ENCODE data around the gene ANKRD13D. TPM values are rescaled to one million over a fixed set of nuclear protein-coding genes. Genes with fewer than 3 reads are reported as not detected.

ANKRD13D gene
- total RNA-seq, 2 experiments from 2014 or later: 185 to 207 TPM

- Mint-ChIP-seq H3K4me1 (peaks cover 33% of the 10 kb centered on the region), H3K9me3 (no peaks in the 10 kb centered on the region), H3K4me3 (peak overlapping the region; percentile 79), H3K27me3 (no peaks in the 10 kb centered on the region), H3K36me3 (peaks cover 18% of the 10 kb centered on the region), H3K27ac (peak overlapping the region; percentile 96)
- DNase-seq (peak; percentile 58), ATAC-seq (ENCODE audit: low read depth) (peak; percentile 30)
- POLR2A ChIA-PET: interaction anchor here (0.5 to 7.3 kb wide), 19 partner anchors 10 to 196 kb away, joined by 3 to 190 read pairs (median 5); partner anchors contain the start of genes AIP, GRK2, KDM2A and POLD4
Measured at GRCh38 chr11:67287355-67288197, 1.5 kb upstream of the ANKRD13D start.

GRCh38 chr11:67288198-67288451 lies 978 bp upstream of the ANKRD13D start:
- peaks cover 37% of the 10 kb centered on the region for H3K4me1 Mint-ChIP-seq
- POLR2A ChIA-PET: interaction anchor here (0.5 to 7.3 kb wide), 20 partner anchors 11 to 195 kb away, joined by 3 to 190 read pairs (median 4); partner anchors contain the start of genes AIP, GRK2, KDM2A and POLD4
- H3K4me3 Mint-ChIP-seq: peak overlapping the region; percentile 79
- H3K27ac Mint-ChIP-seq: peak overlapping the region; percentile 96
- DNase-seq: no peak
- H3K36me3 Mint-ChIP-seq: peaks cover 23% of the 10 kb centered on the region
- H3K27me3 Mint-ChIP-seq: no peaks in the 10 kb centered on the region
- no peak for ATAC-seq (ENCODE audit: low read depth)
- H3K9me3 Mint-ChIP-seq: no peaks in the 10 kb centered on the region

GRCh38 chr11:67288452-67289225 lies 464 bp upstream of the ANKRD13D start:
- no peaks in the 10 kb centered on the region for H3K9me3 Mint-ChIP-seq
- ATAC-seq (ENCODE audit: low read depth): peak; percentile 68
- peaks cover 40% of the 10 kb centered on the region for H3K4me1 Mint-ChIP-seq
- H3K27ac Mint-ChIP-seq: peak overlapping the region; percentile 96
- peak; percentile 96 for DNase-seq
- POLR2A ChIA-PET: interaction anchor here (0.5 to 7.3 kb wide), 26 partner anchors 10 to 195 kb away, joined by 3 to 190 read pairs (median 5); partner anchors contain the start of genes AIP, GRK2, KDM2A and POLD4
- no peaks in the 10 kb centered on the region for H3K27me3 Mint-ChIP-seq
- H3K36me3 Mint-ChIP-seq: peaks cover 25% of the 10 kb centered on the region
- H3K4me3 Mint-ChIP-seq: peak overlapping the region; percentile 79

- Mint-ChIP-seq H3K36me3 (peaks cover 32% of the 10 kb centered on the region), H3K27me3 (no peaks in the 10 kb centered on the region), H3K9me3 (no peaks in the 10 kb centered on the region), H3K4me3 (peak overlapping the region; percentile 95), H3K27ac (peak overlapping the region; percentile 96), H3K4me1 (peaks cover 45% of the 10 kb centered on the region)
- POLR2A ChIA-PET: interaction anchor here (1.1 to 7.3 kb wide), 11 partner anchors 9 to 148 kb away, joined by 3 to 190 read pairs (median 16); partner anchors contain the start of genes GRK2, POLD4, PTPRCAP and SSH3
- ATAC-seq (ENCODE audit: low read depth): no peak
- no peak for DNase-seq
Measured at GRCh38 chr11:67289651-67290479, 762 bp downstream of the ANKRD13D start.

GRCh38 chr11:67290801-67291200 lies 1.7 kb downstream of the ANKRD13D start:
- DNase-seq (no peak), ATAC-seq (ENCODE audit: low read depth) (no peak)
- Mint-ChIP-seq H3K27ac (peak overlapping the region; percentile 36), H3K4me3 (peak overlapping the region; percentile 95), H3K9me3 (no peaks in the 10 kb centered on the region), H3K36me3 (peaks cover 42% of the 10 kb centered on the region), H3K4me1 (peaks cover 41% of the 10 kb centered on the region), H3K27me3 (no peaks in the 10 kb centered on the region)
- POLR2A ChIA-PET: interaction anchor here (0.6 to 7.3 kb wide), 6 partner anchors 12 to 24 kb away, joined by 3 to 190 read pairs (median 36); partner anchors contain the start of genes GRK2 and SSH3

- Mint-ChIP-seq H3K27ac (no peak overlapping the region), H3K9me3 (peaks cover 6% of the 10 kb centered on the region), H3K4me3 (no peak overlapping the region), H3K36me3 (peaks cover 51% of the 10 kb centered on the region), H3K4me1 (peaks cover 39% of the 10 kb centered on the region), H3K27me3 (no peaks in the 10 kb centered on the region)
- DNase-seq (no peak), ATAC-seq (ENCODE audit: low read depth) (no peak)
- POLR2A ChIA-PET: interaction anchor here (1.0 to 7.3 kb wide), 4 partner anchors 11 to 25 kb away, joined by 4 to 179 read pairs (median 36); partner anchors contain the start of genes GRK2 and SSH3
Measured at GRCh38 chr11:67291481-67292381, 2.6 kb downstream of the ANKRD13D start.

- H3K4me1 Mint-ChIP-seq: peaks cover 30% of the 10 kb centered on the region
- DNase-seq (no peak), ATAC-seq (ENCODE audit: low read depth) (no peak)
- H3K27ac Mint-ChIP-seq: peak overlapping the region; percentile 26
- POLR2A ChIA-PET: interaction anchor here (0.6 to 1.7 kb wide), 4 partner anchors 10 to 1641 kb away, joined by 3 to 8 read pairs (median 6); partner anchors contain the start of gene SSH3
- H3K9me3 Mint-ChIP-seq: peaks cover 7% of the 10 kb centered on the region
- H3K27me3 Mint-ChIP-seq: no peaks in the 10 kb centered on the region
- H3K4me3 Mint-ChIP-seq: peak overlapping the region; percentile 29
- H3K36me3 Mint-ChIP-seq: peaks cover 55% of the 10 kb centered on the region
Measured at GRCh38 chr11:67292671-67293070, 3.6 kb downstream of the ANKRD13D start.

- H3K9me3 Mint-ChIP-seq: peaks cover 7% of the 10 kb centered on the region
- no peak for ATAC-seq (ENCODE audit: low read depth)
Measured at GRCh38 chr11:67293090-67293489, 4.0 kb downstream of the ANKRD13D start.

GRCh38 chr11:67295846-67296245 lies 6.7 kb downstream of the ANKRD13D start:
- Mint-ChIP-seq H3K4me3 (no peak overlapping the region), H3K9me3 (peaks cover 7% of the 10 kb centered on the region), H3K27me3 (no peaks in the 10 kb centered on the region), H3K4me1 (peaks cover 27% of the 10 kb centered on the region), H3K36me3 (peaks cover 64% of the 10 kb centered on the region), H3K27ac (no peak overlapping the region)
- no peak for DNase-seq
- no peak for ATAC-seq (ENCODE audit: low read depth)
- POLR2A ChIA-PET: no interaction called here

More at GRCh38 chr11:67293090-67293489, 4.0 kb downstream of the ANKRD13D start:
- H3K36me3 Mint-ChIP-seq: peaks cover 59% of the 10 kb centered on the region
- peaks cover 27% of the 10 kb centered on the region for H3K4me1 Mint-ChIP-seq
- H3K27me3 Mint-ChIP-seq: no peaks in the 10 kb centered on the region
- no peak overlapping the region for H3K27ac Mint-ChIP-seq
- peak overlapping the region; percentile 29 for H3K4me3 Mint-ChIP-seq
- DNase-seq: no peak
- POLR2A ChIA-PET: interaction anchor here (0.6 to 1.7 kb wide), 6 partner anchors 10 to 1641 kb away, joined by 3 to 8 read pairs (median 4); partner anchors contain the start of gene SSH3

GRCh38 chr11:67298786-67299185 lies 9.7 kb downstream of the ANKRD13D start:
- peaks cover 7% of the 10 kb centered on the region for H3K9me3 Mint-ChIP-seq
- peaks cover 51% of the 10 kb centered on the region for H3K36me3 Mint-ChIP-seq
- no peak overlapping the region for H3K4me3 Mint-ChIP-seq
- DNase-seq: no peak
- no peak overlapping the region for H3K27ac Mint-ChIP-seq
- H3K4me1 Mint-ChIP-seq: peaks cover 13% of the 10 kb centered on the region
- H3K27me3 Mint-ChIP-seq: no peaks in the 10 kb centered on the region
- POLR2A ChIA-PET: interaction anchor here (0.7 to 1.5 kb wide), 4 partner anchors 9 to 146 kb away, joined by 3 to 6 read pairs (median 4); partner anchors contain the start of gene ANKRD13D
- no peak for ATAC-seq (ENCODE audit: low read depth)

- H3K9me3 Mint-ChIP-seq: peaks cover 7% of the 10 kb centered on the region
- POLR2A ChIA-PET: interaction anchor here (1.0 to 1.7 kb wide), 4 partner anchors 10 to 146 kb away, joined by 3 to 6 read pairs (median 4); partner anchors contain the start of gene ANKRD13D
- no peaks in the 10 kb centered on the region for H3K27me3 Mint-ChIP-seq
- ATAC-seq (ENCODE audit: low read depth) (no peak), DNase-seq (no peak)
- H3K27ac Mint-ChIP-seq: no peak overlapping the region
- peaks cover 43% of the 10 kb centered on the region for H3K36me3 Mint-ChIP-seq
- no peak overlapping the region for H3K4me3 Mint-ChIP-seq
- H3K4me1 Mint-ChIP-seq: peaks cover 10% of the 10 kb centered on the region
Measured at GRCh38 chr11:67299471-67300191, 10.5 kb downstream of the ANKRD13D start.
